T-cell (primary cell): ENCODE measurements around the gene PBX1. TPM values are rescaled to one million over a fixed set of nuclear protein-coding genes. Genes with fewer than 3 reads are reported as not detected.

Source experiments
- ATAC-seq, 4 experiments: fragments of 200-7000 bp in 3 of 4; fragments of 150-1000 bp in 1 of 4; cut with Tn5 transposase; replicated peaks in 1 of 4; 1 replicate in 3 of 4; 2 replicates in 1 of 4; pipeline ENCODE4 v1.10.0; 2021; ENCODE audit warnings: moderate library complexity in 3 of 4, mild to moderate bottlenecking in 2 of 4, moderate number of reproducible peaks in 1 of 4
- CTCF ChIA-PET, 2 donors: fragments of 300-600 bp; sonication (Branson Sonifier 250); formaldehyde crosslinking; loops; one replicate each; lab custom pipeline; 2022; ENCODE audit warnings: antibody characterized with exemption in 2 of 2; lab: Charles Lee
- POLR2A ChIA-PET, 2 donors: fragments of 300-600 bp; sonication (Branson Sonifier 250); formaldehyde crosslinking; loops; one replicate each; lab custom pipeline; 2022; ENCODE audit warnings: antibody characterized with exemption in 2 of 2; lab: Charles Lee
- DNase-seq, 35 experiments: peaks; one replicate each; pipeline versions ENCODE4 v3.0.0 to v3.0.0-alpha.2; 2013 to 2023
- H3K27ac ChIP-seq: one replicate; pipeline ENCODE4 v1.5.1; 2013; ENCODE audit warnings: low read length
- H3K27me3 ChIP-seq, 2 experiments: replicated peaks in 1 of 2; 1 replicate in 1 of 2; 2 replicates in 1 of 2; pipeline versions ENCODE4 v1.6.1 to v1.7.0; 2013; ENCODE audit warnings: low read length in 1 of 2, mixed read lengths in 1 of 2; ENCODE audit not compliant: control insufficient read depth in 2 of 2, insufficient read depth in 2 of 2; ENCODE audit errors: extremely low read depth in 1 of 2
- H3K36me3 ChIP-seq, 2 donors: 1 replicate in 1 of 2; 2 replicates in 1 of 2; pipeline versions ENCODE4 v1.6.1 to v1.7.0; 2013; ENCODE audit warnings: low read length in 1 of 2; ENCODE audit not compliant: control insufficient read depth in 2 of 2, insufficient read depth in 1 of 2; ENCODE audit errors: extremely low read depth in 1 of 2
- H3K4me1 ChIP-seq, 2 experiments: 1 replicate in 1 of 2; 2 replicates in 1 of 2; pipeline versions ENCODE4 v1.6.1 to v1.7.0; 2013; ENCODE audit warnings: low read length in 2 of 2, mixed read lengths in 1 of 2; ENCODE audit not compliant: insufficient read depth in 2 of 2, control insufficient read depth in 1 of 2; ENCODE audit errors: extremely low read depth in 1 of 2
- H3K4me3 ChIP-seq, 2 donors: 1 replicate in 1 of 2; 2 replicates in 1 of 2; pipeline versions ENCODE4 v1.5.1 to v1.7.0; 2013; ENCODE audit warnings: mild to moderate bottlenecking in 2 of 2, low read length in 1 of 2, moderate library complexity in 1 of 2; ENCODE audit not compliant: control insufficient read depth in 1 of 2; ENCODE audit errors: extremely low read depth in 1 of 2
- H3K9me3 ChIP-seq: 2 replicates; pipeline ENCODE4 v1.7.0; 2013
- H3K27ac Mint-ChIP-seq, 2 donors: one replicate each; pipeline ENCODE4 v1.8.0; 2020 to 2021; ENCODE audit warnings: mild to moderate bottlenecking in 2 of 2, mixed read lengths in 2 of 2
- H3K27me3 Mint-ChIP-seq, 2 donors: one replicate each; pipeline ENCODE4 v1.8.0; 2021 to 2022; ENCODE audit warnings: mixed read lengths in 2 of 2
- H3K36me3 Mint-ChIP-seq: one replicate; pipeline ENCODE4 v1.8.0; 2021; ENCODE audit warnings: mixed read lengths
- H3K4me1 Mint-ChIP-seq, 3 donors: one replicate each; pipeline ENCODE4 v1.8.0; 2020 to 2022; ENCODE audit warnings: mixed read lengths in 3 of 3, mild to moderate bottlenecking in 1 of 3
- H3K4me3 Mint-ChIP-seq, 3 donors: one replicate each; pipeline ENCODE4 v1.8.0; 2020 to 2022; ENCODE audit warnings: mild to moderate bottlenecking in 3 of 3, mixed read lengths in 3 of 3, moderate library complexity in 3 of 3
- H3K9me3 Mint-ChIP-seq, 3 donors: one replicate each; pipeline ENCODE4 v1.8.0; 2020 to 2022; ENCODE audit warnings: mixed read lengths in 3 of 3
- WGBS: methylation state at CpG from one replicate; pipeline ENCODE4 v1.1.5; 2013; ENCODE audit warnings: missing lambda C conversion rate; ENCODE audit not compliant: insufficient coverage; 5-methylcytosine and 5-hydroxymethylcytosine counted together
- total RNA-seq, 35 experiments: library from RNA in 6 of 35; stranded (reverse) in 6 of 35; fragments of 120-200 nt in 1 of 35; gene quantifications; one replicate each; pipeline versions ENCODE4 v1.2.1 to v1.2.4 and lab custom pipeline; 2013 to 2026

Gene PBX1
- total RNA-seq, 5 donors from 2014 or later (not counting 1 experiment from before 2014, with no cell fraction given): 0.92 to 2.9 (median 1.8) TPM

DNA sequence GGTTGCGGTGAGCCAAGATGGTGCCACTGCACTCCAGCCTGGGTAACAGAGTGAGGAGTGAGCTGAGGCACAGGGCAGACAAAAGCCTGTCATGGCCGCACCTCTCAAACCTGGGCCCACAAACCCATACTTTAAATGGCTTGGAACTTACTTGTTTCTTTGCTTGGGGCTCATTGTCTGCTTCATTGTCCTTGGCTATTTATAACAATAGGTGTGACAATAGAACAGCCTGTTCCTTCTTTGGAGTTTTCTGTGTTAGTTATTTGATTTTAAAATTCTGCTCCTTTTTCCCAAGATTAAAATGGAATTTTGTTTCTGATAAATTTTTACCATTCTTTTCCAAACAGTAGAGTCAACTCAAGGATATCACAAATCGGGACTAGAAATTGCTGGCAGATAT lies 94.7 kb downstream of the PBX1 start:
- 100% methylated on average over 1 of the region's 3 CpGs for WGBS
- Mint-ChIP-seq H3K36me3 (no peaks in the 10 kb centered on the region), H3K27ac (no peak overlapping the region), H3K4me3 (no peak overlapping the region), H3K9me3 (no peaks in the 10 kb centered on the region), H3K4me1 (peaks cover 0 to 5% (median 2%) of the 10 kb centered on the region in 3 donors), H3K27me3 (peaks cover 0 to 3% of the 10 kb centered on the region in 2 donors)
- ATAC-seq (no peak), DNase-seq (no peak)
- Histone ChIP-seq H3K4me1 (no peaks in the 10 kb centered on the region), H3K9me3 (no peaks in the 10 kb centered on the region), H3K4me3 (no peak overlapping the region), H3K36me3 (no peaks in the 10 kb centered on the region), H3K27ac (no peak overlapping the region), H3K27me3 (no peaks in the 10 kb centered on the region)
- ChIA-PET CTCF (no interaction called here), POLR2A (no interaction called here)

DNA sequence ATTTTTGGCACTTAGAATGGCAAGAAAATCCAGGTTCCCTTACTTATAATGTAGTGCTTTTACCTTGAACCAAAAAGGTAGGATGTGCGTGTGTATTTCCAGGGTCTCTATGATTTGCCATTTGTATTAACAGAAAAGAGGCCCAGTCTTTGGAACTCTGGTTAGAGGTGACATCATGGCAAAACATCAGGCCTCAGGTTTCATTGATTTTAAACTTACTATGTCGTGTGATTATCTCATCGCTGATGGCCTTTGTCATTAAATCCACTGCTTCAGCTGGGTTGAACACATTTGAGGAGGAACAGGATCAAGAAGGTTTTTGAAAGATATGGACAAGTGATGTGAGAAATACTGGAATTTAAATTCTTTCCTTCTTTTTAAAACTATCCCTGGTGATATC lies 95.2 kb downstream of the PBX1 start:
- no peak for ATAC-seq
- no CpG with 5 or more reads among the region's 3 CpGs for WGBS

GRCh38 chr1:164658864-164659263 lies 99.9 kb downstream of the PBX1 start:
- H3K9me3 Mint-ChIP-seq: peaks cover 0 to 9% (median 0%) of the 10 kb centered on the region in 3 donors
- peaks cover 0 to 3% of the 10 kb centered on the region in 2 donors for H3K27me3 Mint-ChIP-seq
- no peak overlapping the region for H3K27ac Mint-ChIP-seq
- Histone ChIP-seq H3K27me3 (no peaks in the 10 kb centered on the region), H3K36me3 (no peaks in the 10 kb centered on the region), H3K27ac (no peak overlapping the region), H3K4me1 (peaks cover 0 to 2% of the 10 kb centered on the region in 2 experiments), H3K4me3 (no peak overlapping the region), H3K9me3 (no peaks in the 10 kb centered on the region)
- H3K4me3 Mint-ChIP-seq: no peak overlapping the region
- WGBS: no CpG with 5 or more reads among the region's 3 CpGs
- POLR2A ChIA-PET: no interaction called here
- no peak for DNase-seq
- H3K36me3 Mint-ChIP-seq: no peaks in the 10 kb centered on the region
- no peak for ATAC-seq
- CTCF ChIA-PET: no interaction called here
- peaks cover 3 to 11% (median 9%) of the 10 kb centered on the region in 3 donors for H3K4me1 Mint-ChIP-seq

More for the DNA sequence above, 95.2 kb downstream of the PBX1 start:
- H3K27me3 Mint-ChIP-seq: peaks cover 0 to 3% of the 10 kb centered on the region in 2 donors
- H3K4me3 ChIP-seq: no peak overlapping the region
- H3K4me1 ChIP-seq: no peaks in the 10 kb centered on the region
- H3K27me3 ChIP-seq: no peaks in the 10 kb centered on the region
- no peaks in the 10 kb centered on the region for H3K36me3 Mint-ChIP-seq
- no peaks in the 10 kb centered on the region for H3K9me3 ChIP-seq
- ChIA-PET CTCF (no interaction called here), POLR2A (no interaction called here)
- no peaks in the 10 kb centered on the region for H3K36me3 ChIP-seq
- no peak for DNase-seq
- H3K4me1 Mint-ChIP-seq: peaks cover 0 to 5% (median 2%) of the 10 kb centered on the region in 3 donors
- H3K4me3 Mint-ChIP-seq: no peak overlapping the region
- no peak overlapping the region for H3K27ac ChIP-seq
- no peak overlapping the region for H3K27ac Mint-ChIP-seq
- H3K9me3 Mint-ChIP-seq: no peaks in the 10 kb centered on the region

DNA sequence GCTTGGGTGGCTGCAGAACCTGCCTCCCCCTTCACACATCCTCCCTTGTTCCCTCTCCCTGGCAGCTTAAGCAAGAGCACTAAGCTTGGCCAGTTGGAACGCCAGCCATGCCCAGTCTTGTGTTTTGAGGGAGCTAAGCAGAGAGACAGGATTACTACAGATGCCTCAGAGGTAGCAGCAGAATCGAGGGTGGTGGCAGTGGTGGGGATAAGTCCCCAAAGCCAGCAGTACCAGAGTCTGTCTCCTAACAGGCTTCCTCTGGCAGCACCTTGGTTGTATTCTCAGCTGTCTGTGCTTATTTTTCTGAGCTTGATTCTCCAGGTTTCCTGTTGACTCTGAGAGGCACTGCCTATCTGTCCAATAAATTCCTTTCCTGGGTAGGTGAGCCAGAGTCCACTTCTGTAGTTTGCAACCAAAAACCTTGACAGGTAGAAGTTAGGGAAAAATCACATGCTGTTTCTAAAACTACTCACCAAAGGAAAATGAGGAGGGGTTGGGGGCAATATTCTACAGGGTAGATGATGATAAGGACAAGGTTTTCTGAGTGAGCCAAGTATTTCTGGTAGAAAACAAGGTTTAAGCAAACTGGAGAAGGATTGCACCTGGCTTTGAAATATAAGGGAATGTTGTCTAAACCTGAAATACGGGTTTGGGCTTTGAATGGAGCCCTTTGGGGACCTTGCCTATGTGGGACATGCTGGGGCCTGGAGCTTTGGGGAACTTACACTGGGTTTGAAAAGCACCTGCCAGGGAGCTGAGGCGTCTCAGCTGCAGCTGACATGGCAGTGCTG lies 100.8 kb downstream of the PBX1 start:
- no peaks in the 10 kb centered on the region for H3K36me3 ChIP-seq
- Mint-ChIP-seq H3K4me1 (peaks cover 3 to 11% (median 9%) of the 10 kb centered on the region in 3 donors), H3K4me3 (no peak overlapping the region), H3K9me3 (peaks cover 0 to 9% (median 0%) of the 10 kb centered on the region in 3 donors), H3K27ac (no peak overlapping the region), H3K36me3 (no peaks in the 10 kb centered on the region), H3K27me3 (no peaks in the 10 kb centered on the region)
- ChIA-PET POLR2A (no interaction called here), CTCF (no interaction called here)
- no peak overlapping the region for H3K4me3 ChIP-seq
- no peaks in the 10 kb centered on the region for H3K9me3 ChIP-seq
- DNase-seq (peak in 1 of 35 experiments; percentile 7), ATAC-seq (no peak)
- H3K27ac ChIP-seq: no peak overlapping the region
- no peaks in the 10 kb centered on the region for H3K27me3 ChIP-seq
- peaks cover 0 to 2% of the 10 kb centered on the region in 2 experiments for H3K4me1 ChIP-seq
- 31% methylated on average over 4 of the region's 4 CpGs for WGBS

DNA sequence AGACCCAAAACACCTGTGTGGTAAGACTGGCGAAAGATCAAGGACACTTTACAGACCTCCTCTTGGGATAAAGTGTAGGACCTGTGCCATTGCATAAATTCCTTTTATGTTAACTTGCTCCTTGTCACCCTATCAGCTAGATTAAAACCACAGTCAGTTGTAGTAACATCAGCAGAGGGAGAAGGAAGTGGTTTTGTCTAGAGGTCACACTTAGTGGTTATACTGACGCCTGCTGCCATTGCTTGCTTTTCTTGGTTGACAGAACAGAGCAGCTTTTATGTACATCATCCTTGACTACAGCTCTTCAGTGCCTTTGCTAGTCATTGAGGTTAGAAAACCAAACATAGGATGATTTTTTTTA lies 101.4 kb downstream of the PBX1 start:
- no peaks in the 10 kb centered on the region for H3K36me3 ChIP-seq
- H3K9me3 Mint-ChIP-seq: peaks cover 0 to 9% (median 0%) of the 10 kb centered on the region in 3 donors
- no peaks in the 10 kb centered on the region for H3K27me3 ChIP-seq
- peaks cover 0 to 2% of the 10 kb centered on the region in 2 experiments for H3K4me1 ChIP-seq
- peaks cover 3 to 11% (median 9%) of the 10 kb centered on the region in 3 donors for H3K4me1 Mint-ChIP-seq
- no peaks in the 10 kb centered on the region for H3K27me3 Mint-ChIP-seq
- no peak overlapping the region for H3K27ac Mint-ChIP-seq
- POLR2A ChIA-PET: no interaction called here
- ATAC-seq (peak; percentile 43 to 94 (median 73)), DNase-seq (peak in 17 of 35 experiments; percentile 1 to 42 (median 7))
- 0% methylated on average over 1 of the region's 2 CpGs for WGBS
- no peak overlapping the region for H3K27ac ChIP-seq
- no peak overlapping the region for H3K4me3 Mint-ChIP-seq
- H3K9me3 ChIP-seq: no peaks in the 10 kb centered on the region
- CTCF ChIA-PET: no interaction called here
- H3K4me3 ChIP-seq: no peak overlapping the region
- H3K36me3 Mint-ChIP-seq: no peaks in the 10 kb centered on the region

GRCh38 chr1:164660775-164661174 lies 101.8 kb downstream of the PBX1 start:
- DNase-seq (peak in 2 of 35 experiments; percentile 2 to 6), ATAC-seq (peak in 1 of 4 experiments; percentile 58)
- H3K27ac Mint-ChIP-seq: no peak overlapping the region
- H3K27me3 Mint-ChIP-seq: no peaks in the 10 kb centered on the region
- Histone ChIP-seq H3K4me3 (no peak overlapping the region), H3K36me3 (no peaks in the 10 kb centered on the region), H3K4me1 (peaks cover 0 to 2% of the 10 kb centered on the region in 2 experiments), H3K27ac (no peak overlapping the region), H3K27me3 (no peaks in the 10 kb centered on the region), H3K9me3 (no peaks in the 10 kb centered on the region)
- H3K4me3 Mint-ChIP-seq: no peak overlapping the region
- H3K36me3 Mint-ChIP-seq: no peaks in the 10 kb centered on the region
- H3K9me3 Mint-ChIP-seq: peaks cover 0 to 10% (median 0%) of the 10 kb centered on the region in 3 donors
- ChIA-PET POLR2A (no interaction called here), CTCF (no interaction called here)
- peaks cover 3 to 11% (median 9%) of the 10 kb centered on the region in 3 donors for H3K4me1 Mint-ChIP-seq
